ENCODE results near the gene DALRD3. TPM values are rescaled to one million over a fixed set of nuclear protein-coding genes. Genes with fewer than 3 reads are reported as not detected.

Gene DALRD3
- total RNA-seq, 4 donors from 2014 or later: 12.4 to 31.5 (median 20.1) TPM

DNA sequence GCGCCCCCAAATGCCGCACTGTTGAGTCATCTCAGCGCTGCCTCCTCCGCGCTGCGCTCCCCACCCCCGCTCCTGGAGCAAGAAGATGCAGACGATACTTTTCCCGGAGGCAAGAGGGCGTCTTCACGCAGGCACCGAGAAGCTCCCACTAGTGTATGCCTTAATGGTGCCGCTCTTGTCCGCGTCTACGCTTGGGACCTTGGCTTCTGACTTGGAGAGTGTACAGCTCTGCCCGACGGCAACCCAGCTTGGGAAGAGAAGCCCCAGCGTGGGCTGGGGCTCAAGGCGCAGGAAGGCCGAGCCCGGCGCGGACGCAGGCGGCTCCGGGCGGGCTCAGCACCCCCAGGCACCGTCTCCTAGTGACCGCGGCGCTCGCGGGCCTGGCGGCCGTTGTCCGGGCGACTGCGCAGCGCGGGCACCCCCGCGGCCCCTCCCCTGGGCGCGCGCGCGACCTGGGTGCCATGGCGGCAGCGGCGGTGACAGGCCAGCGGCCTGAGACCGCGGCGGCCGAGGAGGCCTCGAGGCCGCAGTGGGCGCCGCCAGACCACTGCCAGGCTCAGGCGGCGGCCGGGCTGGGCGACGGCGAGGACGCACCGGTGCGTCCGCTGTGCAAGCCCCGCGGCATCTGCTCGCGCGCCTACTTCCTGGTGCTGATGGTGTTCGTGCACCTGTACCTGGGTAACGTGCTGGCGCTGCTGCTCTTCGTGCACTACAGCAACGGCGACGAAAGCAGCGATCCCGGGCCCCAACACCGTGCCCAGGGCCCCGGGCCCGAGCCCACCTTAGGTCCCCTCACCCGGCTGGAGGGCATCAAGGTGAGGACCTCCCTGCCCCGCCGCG lies 28.4 kb downstream of the DALRD3 start, which contains the start of gene P4HTM:
Gene P4HTM, plus strand, starts transcription at position 446 of the 840 bp plus-strand sequence. Its CDS starts 16 bp downstream, at position 462.
- H3K9me3 ChIP-seq: no peaks in the 10 kb centered on the region
- peaks cover 0 to 32% (median 28%) of the 10 kb centered on the region in 4 donors for H3K36me3 ChIP-seq
- peak within 1 kb of the TSS; percentile 85 to 98 (median 95) for H3K4me3 ChIP-seq
- WGBS: 0% methylated on average over 9 of the region's 91 CpGs
- intact Hi-C loops (cut with DNase I): loop anchor here (2.0 kb wide), 1 partner anchor 15 kb away; no protein-coding TSS in a partner anchor
- TF ChIP-seq EP300 (IDR thresholded peaks at IDR 0.05) (no peak), POLR2A (IDR thresholded peaks at IDR 0.05; ENCODE audit: low read depth) (no peak), POLR2AphosphoS5 (IDR thresholded peaks at IDR 0.05) (peak; percentile 91 to 94)
- TF ChIP-seq, protein P1, sequence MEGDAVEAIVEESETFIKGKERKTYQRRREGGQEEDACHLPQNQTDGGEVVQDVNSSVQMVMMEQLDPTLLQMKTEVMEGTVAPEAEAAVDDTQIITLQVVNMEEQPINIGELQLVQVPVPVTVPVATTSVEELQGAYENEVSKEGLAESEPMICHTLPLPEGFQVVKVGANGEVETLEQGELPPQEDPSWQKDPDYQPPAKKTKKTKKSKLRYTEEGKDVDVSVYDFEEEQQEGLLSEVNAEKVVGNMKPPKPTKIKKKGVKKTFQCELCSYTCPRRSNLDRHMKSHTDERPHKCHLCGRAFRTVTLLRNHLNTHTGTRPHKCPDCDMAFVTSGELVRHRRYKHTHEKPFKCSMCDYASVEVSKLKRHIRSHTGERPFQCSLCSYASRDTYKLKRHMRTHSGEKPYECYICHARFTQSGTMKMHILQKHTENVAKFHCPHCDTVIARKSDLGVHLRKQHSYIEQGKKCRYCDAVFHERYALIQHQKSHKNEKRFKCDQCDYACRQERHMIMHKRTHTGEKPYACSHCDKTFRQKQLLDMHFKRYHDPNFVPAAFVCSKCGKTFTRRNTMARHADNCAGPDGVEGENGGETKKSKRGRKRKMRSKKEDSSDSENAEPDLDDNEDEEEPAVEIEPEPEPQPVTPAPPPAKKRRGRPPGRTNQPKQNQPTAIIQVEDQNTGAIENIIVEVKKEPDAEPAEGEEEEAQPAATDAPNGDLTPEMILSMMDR (IDR thresholded peaks at IDR 0.05): peak; percentile 40 to 49 (median 48)
- H3K27ac ChIP-seq (replicated peaks in 1 of 4): peak within 1 kb of the TSS; percentile 94 to 97 (median 94)
- peaks cover 29 to 44% (median 41%) of the 10 kb centered on the region in 4 donors for H3K4me1 ChIP-seq
- no peaks in the 10 kb centered on the region for H3K27me3 ChIP-seq
- DNase-seq (ENCODE audit: extremely low spot score): peak; percentile 95

DNA sequence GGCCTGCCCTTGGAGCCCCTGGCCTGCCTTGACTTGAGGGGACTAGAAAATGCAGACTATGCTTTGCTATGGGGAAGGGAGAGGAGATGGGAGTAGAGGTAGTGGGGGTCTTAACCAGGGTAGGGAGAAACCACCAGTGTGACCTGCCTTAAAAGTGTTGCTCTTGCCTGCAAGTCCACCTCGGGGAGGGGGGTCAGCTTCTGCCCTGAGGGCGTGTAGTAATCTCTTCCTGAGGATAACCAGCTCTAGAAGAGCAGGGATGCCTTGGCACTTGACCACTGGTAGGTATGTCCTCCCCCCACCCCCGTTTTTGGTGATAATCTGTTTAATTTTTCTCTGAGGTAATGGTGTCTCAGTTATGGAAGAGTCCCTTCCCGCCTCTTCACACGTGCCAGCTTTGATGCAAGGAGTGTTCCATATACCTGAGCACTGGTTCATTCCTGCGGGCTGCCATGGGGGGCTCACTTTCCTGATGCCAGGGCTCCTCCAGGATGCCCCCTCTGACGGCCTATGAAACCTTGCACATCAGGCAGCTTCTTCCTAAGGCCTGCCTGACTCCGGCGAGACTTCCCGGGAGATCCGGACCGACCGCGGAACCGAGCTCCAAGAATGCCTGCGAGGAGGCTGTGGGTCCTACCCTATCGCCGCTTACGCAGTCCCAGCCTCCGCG lies 29.1 kb downstream of the DALRD3 start:
- no peak for DNase-seq (ENCODE audit: extremely low spot score)
- TF ChIP-seq, protein P1 (IDR thresholded peaks at IDR 0.05): no peak
- TF ChIP-seq POLR2AphosphoS5 (IDR thresholded peaks at IDR 0.05): no peak
- no peak for TF ChIP-seq EP300 (IDR thresholded peaks at IDR 0.05)
- Histone ChIP-seq H3K36me3 (peaks cover 0 to 34% (median 30%) of the 10 kb centered on the region in 4 donors), H3K27ac (replicated peaks in 1 of 4) (peak overlapping the region; percentile 94 to 97 (median 94)), H3K4me3 (peak overlapping the region; percentile 85 to 98 (median 95)), H3K27me3 (no peaks in the 10 kb centered on the region), H3K9me3 (no peaks in the 10 kb centered on the region), H3K4me1 (peaks cover 29 to 44% (median 41%) of the 10 kb centered on the region in 4 donors)
- intact Hi-C loops (cut with DNase I): no loop called here
- 5% methylated on average over 9 of the region's 21 CpGs for WGBS

DNA sequence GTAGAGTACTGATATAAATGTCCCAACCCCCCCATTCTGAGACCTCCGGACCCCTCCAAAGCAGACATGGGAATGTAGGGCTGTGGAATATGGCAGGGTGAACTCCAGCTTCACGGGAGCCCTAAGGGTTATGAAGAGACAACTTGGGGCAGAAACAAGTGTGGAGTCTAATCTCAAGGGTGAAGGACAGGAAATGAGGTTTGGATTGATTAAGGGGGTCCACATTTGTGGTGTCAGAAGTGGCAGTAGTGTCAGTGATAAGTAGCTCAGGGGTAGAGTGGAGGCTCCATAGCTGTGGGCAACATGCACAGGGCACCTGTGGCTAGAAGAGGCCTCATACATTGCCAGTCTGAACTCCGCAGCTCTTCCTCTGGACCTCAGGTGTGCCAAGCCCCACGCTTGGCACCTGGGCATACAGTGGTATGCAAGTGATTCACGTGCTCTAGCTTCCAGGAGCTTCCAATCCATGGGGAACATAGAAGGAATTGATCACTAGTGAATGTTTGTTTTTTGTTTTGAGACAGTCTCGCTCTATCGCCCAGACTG lies 32.5 kb downstream of the DALRD3 start:
- intact Hi-C loops (cut with DNase I): no loop called here
- no peaks in the 10 kb centered on the region for H3K9me3 ChIP-seq
- peaks cover 17 to 27% (median 23%) of the 10 kb centered on the region in 4 donors for H3K4me1 ChIP-seq
- TF ChIP-seq POLR2A (IDR thresholded peaks at IDR 0.05; ENCODE audit: low read depth): no peak
- no peak for TF ChIP-seq POLR2AphosphoS5 (IDR thresholded peaks at IDR 0.05)
- H3K27me3 ChIP-seq: no peaks in the 10 kb centered on the region
- H3K4me3 ChIP-seq: no peak overlapping the region
- H3K27ac ChIP-seq (replicated peaks in 1 of 4): no peak overlapping the region
- 80% methylated on average over 6 of the region's 7 CpGs for WGBS
- peaks cover 33 to 62% (median 58%) of the 10 kb centered on the region in 4 donors for H3K36me3 ChIP-seq
- DNase-seq (ENCODE audit: extremely low spot score): no peak

DNA sequence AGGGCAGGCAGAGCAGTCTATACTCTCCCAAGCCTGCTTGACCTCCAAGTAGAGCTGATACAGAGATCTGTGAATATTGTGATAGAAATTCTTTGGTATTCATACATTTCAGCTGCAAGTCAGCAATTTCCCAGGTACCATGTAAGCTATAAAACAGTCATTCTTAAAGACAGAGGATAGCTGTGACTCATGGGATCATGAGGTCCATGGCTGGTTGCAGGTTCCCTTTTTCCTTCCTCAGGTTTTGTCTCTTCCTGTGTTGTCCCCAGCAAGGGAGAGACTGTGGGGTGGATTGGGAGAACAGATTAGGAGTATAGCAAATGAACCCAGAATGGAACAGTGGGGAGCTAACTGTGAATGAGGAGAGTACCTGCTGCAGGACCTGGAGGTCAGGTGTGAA lies 33.7 kb downstream of the DALRD3 start:
- DNase-seq (ENCODE audit: extremely low spot score): no peak
- Histone ChIP-seq H3K27ac (replicated peaks in 1 of 4) (no peak overlapping the region), H3K27me3 (no peaks in the 10 kb centered on the region), H3K4me3 (no peak overlapping the region), H3K36me3 (peaks cover 45 to 74% (median 71%) of the 10 kb centered on the region in 4 donors), H3K4me1 (peaks cover 14 to 19% (median 18%) of the 10 kb centered on the region in 4 donors), H3K9me3 (no peaks in the 10 kb centered on the region)
- intact Hi-C loops (cut with DNase I): no loop called here
- no peak for TF ChIP-seq EP300 (IDR thresholded peaks at IDR 0.05)
- TF ChIP-seq, protein P1 (IDR thresholded peaks at IDR 0.05): no peak
- no peak for TF ChIP-seq POLR2A (IDR thresholded peaks at IDR 0.05; ENCODE audit: low read depth)
- no peak for TF ChIP-seq POLR2AphosphoS5 (IDR thresholded peaks at IDR 0.05)

DNA sequence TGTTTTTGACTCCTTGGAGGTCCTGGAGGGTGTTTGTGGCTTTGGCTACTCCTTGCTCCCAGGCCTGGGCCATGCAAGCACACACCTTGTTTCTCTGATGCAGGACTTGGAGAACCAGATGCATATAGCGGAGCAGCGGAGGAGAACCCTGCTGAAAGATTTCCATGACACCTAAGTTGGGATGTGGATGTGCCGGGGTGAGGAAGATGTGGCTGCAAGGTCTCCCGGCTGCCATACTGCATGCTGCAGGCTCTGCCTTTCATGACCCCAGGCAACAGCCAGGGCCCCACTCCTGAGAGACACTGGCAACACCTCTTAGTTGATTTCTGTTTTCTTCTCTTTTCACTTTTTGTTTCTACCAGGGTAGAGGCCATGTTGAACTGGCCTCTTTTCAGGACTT lies 35.3 kb downstream of the DALRD3 start:
- Histone ChIP-seq H3K27me3 (no peaks in the 10 kb centered on the region), H3K4me1 (peaks cover 2 to 4% (median 3%) of the 10 kb centered on the region in 4 donors), H3K9me3 (no peaks in the 10 kb centered on the region), H3K4me3 (no peak overlapping the region), H3K36me3 (peaks cover 54 to 90% (median 86%) of the 10 kb centered on the region in 4 donors), H3K27ac (replicated peaks in 1 of 4) (no peak overlapping the region)
- WGBS: 87% methylated on average over 4 of the region's 4 CpGs
- intact Hi-C loops (cut with DNase I): no loop called here
- no peak for DNase-seq (ENCODE audit: extremely low spot score)
- TF ChIP-seq, protein P1 (IDR thresholded peaks at IDR 0.05): no peak
- TF ChIP-seq POLR2A (IDR thresholded peaks at IDR 0.05; ENCODE audit: low read depth) (no peak), POLR2AphosphoS5 (IDR thresholded peaks at IDR 0.05) (no peak), EP300 (IDR thresholded peaks at IDR 0.05) (no peak)

Data from esophagus muscularis mucosa (tissue), 4 donors.